ENCODE measurements around the gene RNF212. TPM values are rescaled to one million over a fixed set of nuclear protein-coding genes. Genes with fewer than 3 reads are reported as not detected.

The RNF212 gene
- total and polyA plus RNA-seq, 10 of the 15 experiments (the other 5 are each of a cell fraction or from before 2014, with no cell fraction given) = not detected

DNA sequence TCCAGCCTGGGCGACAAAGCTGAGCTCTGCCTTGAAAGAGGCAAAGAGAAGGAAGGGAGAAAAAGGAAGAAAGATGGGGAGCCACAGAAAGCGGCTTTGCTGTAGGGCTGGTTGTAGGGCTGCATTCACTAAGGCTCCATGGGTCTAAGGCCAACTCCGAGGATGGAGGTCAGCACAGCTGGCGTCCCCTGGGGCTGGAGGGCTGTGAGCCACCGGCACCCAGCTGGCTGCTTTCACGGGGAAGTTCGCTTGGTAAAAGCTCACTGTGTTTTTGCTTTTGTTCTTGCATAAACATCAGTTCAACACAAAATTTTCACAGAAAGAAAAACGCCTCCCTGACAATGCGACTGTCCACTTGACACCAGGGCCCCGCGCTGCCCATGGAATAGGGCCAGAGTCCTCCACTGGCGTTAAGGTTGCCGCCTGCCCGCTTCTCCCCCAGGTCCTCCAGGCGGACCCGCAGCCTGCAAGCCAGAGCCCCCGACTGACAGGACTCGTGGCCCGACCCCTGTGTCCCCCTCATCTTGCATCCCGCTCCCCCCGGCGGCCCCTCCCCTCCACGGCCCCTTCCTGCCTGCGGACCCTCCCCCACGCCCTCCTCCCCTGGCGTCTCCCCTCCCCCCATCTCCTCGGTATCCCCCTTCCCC, 1.1 kb downstream of the RNF212 start:
- Histone ChIP-seq H2AFZ (ENCODE audit: control insufficient read depth, low read depth, low read length) (no peak overlapping the region), H4K20me1 (ENCODE audit: control insufficient read depth, insufficient read depth) (no peaks in the 10 kb centered on the region), H3K4me2 (ENCODE audit: control insufficient read depth, insufficient read depth) (no peak overlapping the region), H3K27me3 (replicated peaks in 1 of 2; ENCODE audit: control insufficient read depth in 2 of 2, insufficient read depth in 2 of 2, low read length in 1 of 2) (peaks cover 2% of the 10 kb centered on the region in 2 experiments; a peak in 1 of 4 replicates), H3K9me3 (replicated peaks; ENCODE audit: control insufficient read depth, insufficient read depth, low read length) (no peaks in the 10 kb centered on the region), H3K36me3 (ENCODE audit: control insufficient read depth in 2 of 2, insufficient read depth in 2 of 2, low read length in 1 of 2) (no peaks in the 10 kb centered on the region), H3K9ac (ENCODE audit: control insufficient read depth, insufficient read depth, low read length) (no peak overlapping the region), H3K4me3 (no peak overlapping the region), H3K79me2 (ENCODE audit: control insufficient read depth, insufficient read depth, low read length) (no peaks in the 10 kb centered on the region), H3K4me1 (ENCODE audit: control insufficient read depth, insufficient read depth, low read length) (no peaks in the 10 kb centered on the region), H3K27ac (ENCODE audit: control insufficient read depth, insufficient read depth) (no peak overlapping the region)
- WGBS (ENCODE audit: insufficient coverage, insufficient replicate concordance, low lambda C conversion rate, missing lambda C conversion rate) = 51% methylated on average over 18 of the region's 27 CpGs
- ChIA-PET CTCF (no interaction called here), POLR2A (no interaction called here), RAD21 (ENCODE audit: unreplicated experiment) (no interaction called here), SMC1A (ENCODE audit: uncharacterized antibody, unreplicated experiment) (no interaction called here)
- in situ Hi-C loops (cut with MboI) (no loop called here), intact Hi-C loops (cut with micrococcal nuclease; ENCODE audit: unreplicated experiment) (no loop called here)
- FAIRE-seq (no peak), DNase-seq (ENCODE audit: low read depth, low spot score) (no peak), ATAC-seq (no peak)
- no TSS peak for BruUV-seq (replicated peaks)
- TF ChIP-seq, protein P1, sequence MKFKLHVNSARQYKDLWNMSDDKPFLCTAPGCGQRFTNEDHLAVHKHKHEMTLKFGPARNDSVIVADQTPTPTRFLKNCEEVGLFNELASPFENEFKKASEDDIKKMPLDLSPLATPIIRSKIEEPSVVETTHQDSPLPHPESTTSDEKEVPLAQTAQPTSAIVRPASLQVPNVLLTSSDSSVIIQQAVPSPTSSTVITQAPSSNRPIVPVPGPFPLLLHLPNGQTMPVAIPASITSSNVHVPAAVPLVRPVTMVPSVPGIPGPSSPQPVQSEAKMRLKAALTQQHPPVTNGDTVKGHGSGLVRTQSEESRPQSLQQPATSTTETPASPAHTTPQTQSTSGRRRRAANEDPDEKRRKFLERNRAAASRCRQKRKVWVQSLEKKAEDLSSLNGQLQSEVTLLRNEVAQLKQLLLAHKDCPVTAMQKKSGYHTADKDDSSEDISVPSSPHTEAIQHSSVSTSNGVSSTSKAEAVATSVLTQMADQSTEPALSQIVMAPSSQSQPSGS (IDR thresholded peaks at IDR 0.05; ENCODE audit: low read length) = no peak
- TF ChIP-seq IKZF2 (IDR thresholded peaks at IDR 0.05) (no peak), NFIC (IDR thresholded peaks at IDR 0.05; ENCODE audit: low read depth, low read length) (no peak), TCF3 (IDR thresholded peaks at IDR 0.05; ENCODE audit: borderline replicate concordance, insufficient read depth, low read depth, low read length) (no peak), MYB (IDR thresholded peaks at IDR 0.05; ENCODE audit: borderline replicate concordance, low read depth, low read length) (no peak), STAT1 (conservative IDR thresholded peaks at IDR 0.05) (no peak), POLR2AphosphoS5 (IDR thresholded peaks at IDR 0.05; ENCODE audit: low read length) (no peak), NR2C1 (IDR thresholded peaks at IDR 0.05) (no peak), SUZ12 (IDR thresholded peaks at IDR 0.05; ENCODE audit: unreplicated experiment) (no peak), POU2F2 (IDR thresholded peaks at IDR 0.05; ENCODE audit: borderline replicate concordance, low read depth, low read length) (no peak)
- TF ChIP-seq, protein P2, sequence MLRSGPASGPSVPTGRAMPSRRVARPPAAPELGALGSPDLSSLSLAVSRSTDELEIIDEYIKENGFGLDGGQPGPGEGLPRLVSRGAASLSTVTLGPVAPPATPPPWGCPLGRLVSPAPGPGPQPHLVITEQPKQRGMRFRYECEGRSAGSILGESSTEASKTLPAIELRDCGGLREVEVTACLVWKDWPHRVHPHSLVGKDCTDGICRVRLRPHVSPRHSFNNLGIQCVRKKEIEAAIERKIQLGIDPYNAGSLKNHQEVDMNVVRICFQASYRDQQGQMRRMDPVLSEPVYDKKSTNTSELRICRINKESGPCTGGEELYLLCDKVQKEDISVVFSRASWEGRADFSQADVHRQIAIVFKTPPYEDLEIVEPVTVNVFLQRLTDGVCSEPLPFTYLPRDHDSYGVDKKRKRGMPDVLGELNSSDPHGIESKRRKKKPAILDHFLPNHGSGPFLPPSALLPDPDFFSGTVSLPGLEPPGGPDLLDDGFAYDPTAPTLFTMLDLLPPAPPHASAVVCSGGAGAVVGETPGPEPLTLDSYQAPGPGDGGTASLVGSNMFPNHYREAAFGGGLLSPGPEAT (IDR thresholded peaks at IDR 0.05; ENCODE audit: low read depth) = no peak
- TF ChIP-seq, protein P3, sequence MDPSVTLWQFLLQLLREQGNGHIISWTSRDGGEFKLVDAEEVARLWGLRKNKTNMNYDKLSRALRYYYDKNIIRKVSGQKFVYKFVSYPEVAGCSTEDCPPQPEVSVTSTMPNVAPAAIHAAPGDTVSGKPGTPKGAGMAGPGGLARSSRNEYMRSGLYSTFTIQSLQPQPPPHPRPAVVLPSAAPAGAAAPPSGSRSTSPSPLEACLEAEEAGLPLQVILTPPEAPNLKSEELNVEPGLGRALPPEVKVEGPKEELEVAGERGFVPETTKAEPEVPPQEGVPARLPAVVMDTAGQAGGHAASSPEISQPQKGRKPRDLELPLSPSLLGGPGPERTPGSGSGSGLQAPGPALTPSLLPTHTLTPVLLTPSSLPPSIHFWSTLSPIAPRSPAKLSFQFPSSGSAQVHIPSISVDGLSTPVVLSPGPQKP (IDR thresholded peaks at IDR 0.05; ENCODE audit: low read depth, low read length) = no peak
- TF ChIP-seq, protein P4, sequence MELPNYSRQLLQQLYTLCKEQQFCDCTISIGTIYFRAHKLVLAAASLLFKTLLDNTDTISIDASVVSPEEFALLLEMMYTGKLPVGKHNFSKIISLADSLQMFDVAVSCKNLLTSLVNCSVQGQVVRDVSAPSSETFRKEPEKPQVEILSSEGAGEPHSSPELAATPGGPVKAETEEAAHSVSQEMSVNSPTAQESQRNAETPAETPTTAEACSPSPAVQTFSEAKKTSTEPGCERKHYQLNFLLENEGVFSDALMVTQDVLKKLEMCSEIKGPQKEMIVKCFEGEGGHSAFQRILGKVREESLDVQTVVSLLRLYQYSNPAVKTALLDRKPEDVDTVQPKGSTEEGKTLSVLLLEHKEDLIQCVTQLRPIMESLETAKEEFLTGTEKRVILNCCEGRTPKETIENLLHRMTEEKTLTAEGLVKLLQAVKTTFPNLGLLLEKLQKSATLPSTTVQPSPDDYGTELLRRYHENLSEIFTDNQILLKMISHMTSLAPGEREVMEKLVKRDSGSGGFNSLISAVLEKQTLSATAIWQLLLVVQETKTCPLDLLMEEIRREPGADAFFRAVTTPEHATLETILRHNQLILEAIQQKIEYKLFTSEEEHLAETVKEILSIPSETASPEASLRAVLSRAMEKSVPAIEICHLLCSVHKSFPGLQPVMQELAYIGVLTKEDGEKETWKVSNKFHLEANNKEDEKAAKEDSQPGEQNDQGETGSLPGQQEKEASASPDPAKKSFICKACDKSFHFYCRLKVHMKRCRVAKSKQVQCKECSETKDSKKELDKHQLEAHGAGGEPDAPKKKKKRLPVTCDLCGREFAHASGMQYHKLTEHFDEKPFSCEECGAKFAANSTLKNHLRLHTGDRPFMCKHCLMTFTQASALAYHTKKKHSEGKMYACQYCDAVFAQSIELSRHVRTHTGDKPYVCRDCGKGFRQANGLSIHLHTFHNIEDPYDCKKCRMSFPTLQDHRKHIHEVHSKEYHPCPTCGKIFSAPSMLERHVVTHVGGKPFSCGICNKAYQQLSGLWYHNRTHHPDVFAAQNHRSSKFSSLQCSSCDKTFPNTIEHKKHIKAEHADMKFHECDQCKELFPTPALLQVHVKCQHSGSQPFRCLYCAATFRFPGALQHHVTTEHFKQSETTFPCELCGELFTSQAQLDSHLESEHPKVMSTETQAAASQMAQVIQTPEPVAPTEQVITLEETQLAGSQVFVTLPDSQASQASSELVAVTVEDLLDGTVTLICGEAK (IDR thresholded peaks at IDR 0.05; ENCODE audit: borderline replicate concordance) = no peak

Measured in GM12878 (cell line).